Fibroblast of upper back skin (primary cell): Measurements from ENCODE around the gene SOAT2.
"Not testable (repeated sequence)": the region's sequence is repeated elsewhere in the genome, so short reads cannot be mapped to it uniquely, and the experiment has no call there.

Experiments used
- DNase-seq: peaks from one replicate; pipeline ENCODE4 v3.0.0-alpha.2; 2013

The SOAT2 gene

DNA sequence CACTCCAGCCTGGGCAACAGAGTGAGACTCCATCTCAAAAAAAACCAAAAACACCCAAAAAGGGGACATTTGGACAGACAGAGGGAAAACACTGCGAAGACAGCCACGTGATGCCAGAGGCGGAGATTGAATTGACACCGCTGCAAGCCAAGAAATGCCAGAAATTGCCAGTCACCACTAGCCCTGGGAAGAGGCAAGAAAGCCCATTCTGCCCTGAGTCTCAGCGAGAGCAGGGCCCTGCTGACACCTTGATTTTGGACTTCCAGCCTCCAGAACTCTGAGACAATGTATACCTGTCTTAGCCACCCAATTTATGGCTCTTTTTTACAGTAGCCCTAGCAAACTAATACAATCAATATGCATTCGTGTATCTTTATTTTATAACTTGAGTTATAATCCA is 13.2 kb upstream of the SOAT2 start:
- DNase-seq, result no peak

DNA sequence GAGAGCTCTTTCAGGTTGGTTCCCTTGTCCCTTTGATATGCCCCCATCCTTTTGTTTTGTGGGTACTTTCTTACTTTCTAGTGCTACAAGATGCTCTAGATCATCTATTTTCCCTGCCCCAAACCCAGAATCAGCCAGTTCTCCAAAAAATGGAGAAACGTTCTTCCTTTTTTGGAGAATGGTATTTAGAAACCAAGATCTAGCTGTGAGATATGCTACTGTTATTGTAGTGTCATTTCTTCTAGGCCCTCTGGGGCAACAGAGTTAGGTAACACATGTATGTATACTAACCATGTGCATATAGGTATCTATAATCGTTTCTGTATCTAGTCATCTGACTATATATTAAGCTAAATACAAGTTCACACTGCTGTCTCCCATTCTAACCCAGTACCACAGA is 12.7 kb upstream of the SOAT2 start:
- DNase-seq, result no peak

GRCh38 chr12:53091756-53092155 is 11.5 kb upstream of the SOAT2 start:
- no peak for DNase-seq

GRCh38 chr12:53093777-53094393 is 9.4 kb upstream of the SOAT2 start:
- DNase-seq, result no peak

GRCh38 chr12:53094394-53094787 is 8.9 kb upstream of the SOAT2 start:
- DNase-seq, result no peak

- not testable (repeated sequence) for DNase-seq
Observed at GRCh38 chr12:53094796-53095595, 8.3 kb upstream of the SOAT2 start.

GRCh38 chr12:53095596-53095895 is 7.7 kb upstream of the SOAT2 start:
- DNase-seq, result not testable (repeated sequence)

DNA sequence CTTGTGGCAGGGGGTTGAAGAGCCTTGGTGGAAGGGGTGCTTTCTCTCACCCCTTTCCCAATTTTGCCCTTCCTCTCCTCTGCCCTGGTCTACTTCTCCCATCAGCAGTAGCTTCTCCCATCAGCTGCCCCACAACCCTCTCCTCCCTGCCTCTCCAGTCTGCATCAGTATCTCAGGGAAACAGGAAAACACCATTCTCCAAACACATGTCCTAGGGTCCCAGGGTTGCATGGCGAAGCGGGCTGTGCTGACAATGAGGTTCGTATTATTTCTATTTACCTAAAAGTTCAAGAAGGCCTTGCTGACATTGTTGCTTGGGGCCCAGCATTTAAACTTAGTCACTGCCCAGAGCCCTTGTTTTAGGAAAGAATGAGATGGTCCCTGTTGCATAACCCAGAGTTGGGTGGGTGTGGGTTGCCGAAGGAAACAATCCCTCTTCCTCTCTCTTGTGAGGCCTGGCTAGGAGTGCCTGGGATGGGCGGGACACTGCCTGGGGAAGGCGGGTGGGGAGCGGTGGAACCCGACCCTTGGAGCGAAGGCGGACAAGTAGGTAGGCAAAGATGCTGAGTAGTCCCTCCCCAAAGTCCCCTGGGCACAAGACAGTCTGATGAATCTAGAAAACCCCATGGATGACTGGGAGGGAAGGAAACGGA is 7.1 kb upstream of the SOAT2 start:
- peak; percentile 77 for DNase-seq

GRCh38 chr12:53096759-53097158 is 6.5 kb upstream of the SOAT2 start:
- DNase-seq, result no peak

- peak; percentile 40 for DNase-seq
Observed at GRCh38 chr12:53097207-53097563, 6.1 kb upstream of the SOAT2 start.

GRCh38 chr12:53097564-53098353 is 5.5 kb upstream of the SOAT2 start, which contains the start of gene IGFBP6:
Gene IGFBP6, plus strand, starts transcription at chr12:53097667. Its CDS starts 51 bp downstream, at chr12:53097718.
- peak; percentile 29 for DNase-seq

GRCh38 chr12:53098354-53098981 is 4.8 kb upstream of the SOAT2 start:
- DNase-seq, result peak; percentile 81

DNA sequence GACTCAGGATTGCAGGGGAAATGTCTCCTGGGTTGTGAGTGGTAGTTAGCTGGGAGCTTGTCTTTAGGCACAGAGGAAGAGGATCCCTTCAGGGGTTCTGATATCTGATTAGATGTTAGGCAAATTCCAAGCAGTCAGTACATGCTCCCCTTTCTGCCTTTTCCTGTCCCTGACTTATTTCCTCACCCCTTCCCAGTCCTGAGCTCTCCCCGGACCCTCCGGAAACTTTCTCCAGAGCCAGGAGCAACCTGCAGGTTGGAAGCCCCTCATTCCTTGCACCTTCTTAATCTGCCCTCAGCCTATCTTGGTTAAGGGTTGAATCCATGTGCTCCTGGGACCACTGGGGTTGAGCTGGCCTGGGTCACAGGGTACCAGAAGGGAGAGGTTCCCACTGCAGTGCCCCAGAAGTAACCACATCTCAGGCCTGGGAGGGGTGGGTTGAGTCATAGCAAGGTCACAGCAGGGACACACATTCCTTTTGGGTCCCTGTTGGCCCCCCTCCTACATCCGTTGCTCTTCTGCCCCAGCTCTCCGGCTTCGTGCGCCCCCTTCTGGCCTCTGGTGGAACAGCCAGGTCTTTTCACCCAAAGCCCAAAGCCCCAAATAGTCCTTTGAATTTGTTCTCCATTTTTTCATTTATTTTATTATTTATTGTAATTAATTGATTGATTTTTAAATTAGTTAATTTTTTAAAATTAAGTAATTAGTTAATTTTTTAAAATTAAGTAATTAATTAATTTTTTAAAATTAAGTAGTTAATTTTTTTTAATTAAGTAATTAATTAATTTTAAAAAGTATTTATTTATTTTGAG is 4.0 kb upstream of the SOAT2 start:
- peak; percentile 96 for DNase-seq

DNA sequence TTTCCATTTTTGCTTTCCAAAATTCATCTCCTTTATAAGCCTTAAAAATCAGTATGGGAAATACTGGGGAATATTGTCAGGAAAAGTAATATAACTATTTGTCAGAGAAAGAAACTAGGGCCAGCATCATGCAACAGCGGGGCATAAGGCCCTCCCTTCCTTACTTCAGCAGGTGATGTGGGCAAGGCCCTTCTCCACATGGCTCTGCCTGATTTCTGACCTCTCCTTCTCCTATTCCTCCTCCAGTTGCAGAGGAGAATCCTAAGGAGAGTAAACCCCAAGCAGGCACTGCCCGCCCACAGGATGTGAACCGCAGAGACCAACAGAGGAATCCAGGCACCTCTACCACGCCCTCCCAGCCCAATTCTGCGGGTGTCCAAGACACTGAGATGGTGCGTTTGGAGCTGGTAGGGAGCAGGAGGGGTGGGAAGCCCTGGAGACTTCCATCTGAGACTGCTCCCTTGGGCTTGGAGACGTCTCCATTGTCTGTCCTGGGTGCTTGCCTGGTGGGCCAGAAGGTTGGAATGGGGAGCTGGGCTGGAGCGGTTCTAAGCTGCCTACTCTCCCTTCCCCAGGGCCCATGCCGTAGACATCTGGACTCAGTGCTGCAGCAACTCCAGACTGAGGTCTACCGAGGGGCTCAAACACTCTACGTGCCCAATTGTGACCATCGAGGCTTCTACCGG is 2.7 kb upstream of the SOAT2 start:
- DNase-seq, result no peak

DNA sequence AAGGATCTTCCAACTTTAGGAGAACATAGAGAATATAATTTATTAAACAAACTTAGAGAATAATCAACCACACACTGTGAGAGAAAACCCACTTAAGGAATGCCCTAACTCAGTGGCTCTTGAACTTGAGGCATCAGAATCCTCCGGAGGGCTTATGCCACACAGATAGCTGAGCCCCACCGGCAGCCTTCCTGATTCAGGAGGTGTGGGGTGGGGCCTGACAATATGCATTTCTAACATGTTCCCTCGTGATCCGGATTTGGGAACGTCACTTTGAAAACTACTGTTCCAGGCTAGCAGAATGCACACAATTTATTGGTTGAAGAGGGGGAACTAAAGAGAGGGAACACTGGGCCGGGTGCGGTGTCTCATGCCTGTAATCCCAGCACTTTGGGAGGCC is 2.0 kb upstream of the SOAT2 start:
- DNase-seq, result no peak

- no peak for DNase-seq
Observed at GRCh38 chr12:53101931-53102781, 1.1 kb upstream of the SOAT2 start.

GRCh38 chr12:53103860-53104305 is 597 bp downstream of the SOAT2 start:
- no peak for DNase-seq

DNA sequence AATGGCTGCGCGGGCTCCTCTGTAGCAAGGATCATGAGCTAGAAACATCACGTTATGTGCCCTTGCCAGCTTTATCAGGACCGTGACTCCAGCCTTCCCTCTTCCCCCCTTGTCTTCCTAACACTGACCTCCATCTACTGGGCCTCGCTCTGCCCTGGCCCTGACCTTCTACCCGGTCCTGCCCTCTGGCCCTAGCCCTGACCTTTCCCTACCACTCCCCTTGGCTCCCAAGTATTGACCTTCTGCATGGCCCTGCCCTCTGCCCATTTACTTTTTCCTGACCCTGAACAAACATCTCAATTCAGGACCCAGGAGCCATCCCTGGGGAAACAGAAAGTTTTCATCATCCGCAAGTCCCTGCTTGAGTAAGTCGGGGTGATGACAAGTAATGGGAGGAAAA is 2.0 kb downstream of the SOAT2 start:
- no peak for DNase-seq

DNA sequence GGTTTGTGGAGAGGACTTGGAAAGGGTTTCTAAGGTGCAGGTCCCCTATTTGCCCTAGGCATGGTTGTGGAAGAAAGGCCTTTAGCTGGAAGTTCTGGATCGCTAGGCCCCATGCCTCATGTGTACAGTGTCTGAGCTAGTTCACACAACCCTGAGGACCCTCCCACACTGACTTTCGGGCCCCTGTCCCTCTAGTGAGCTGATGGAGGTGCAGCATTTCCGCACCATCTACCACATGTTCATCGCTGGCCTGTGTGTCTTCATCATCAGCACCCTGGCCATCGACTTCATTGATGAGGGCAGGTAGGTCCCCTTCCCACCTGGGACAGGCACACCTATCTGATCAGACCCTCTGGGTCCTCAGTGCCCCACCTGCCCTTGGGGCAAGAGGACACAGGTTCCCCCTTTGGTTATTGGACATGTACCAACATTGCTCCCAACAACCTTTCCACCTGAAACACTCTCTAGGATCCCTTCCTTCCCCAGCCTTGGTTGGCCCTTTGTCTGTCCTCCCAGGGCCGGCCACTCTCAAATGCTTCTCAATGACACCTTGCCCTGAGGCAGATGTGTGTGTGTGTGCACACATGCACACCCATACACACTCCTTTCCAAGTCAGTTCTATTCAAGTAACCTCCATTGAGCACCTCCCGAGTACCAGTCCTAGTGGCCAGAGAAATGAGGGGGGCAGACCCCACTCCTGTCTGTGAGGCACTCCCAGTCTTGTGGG is 2.6 kb downstream of the SOAT2 start:
- no peak for DNase-seq

DNA sequence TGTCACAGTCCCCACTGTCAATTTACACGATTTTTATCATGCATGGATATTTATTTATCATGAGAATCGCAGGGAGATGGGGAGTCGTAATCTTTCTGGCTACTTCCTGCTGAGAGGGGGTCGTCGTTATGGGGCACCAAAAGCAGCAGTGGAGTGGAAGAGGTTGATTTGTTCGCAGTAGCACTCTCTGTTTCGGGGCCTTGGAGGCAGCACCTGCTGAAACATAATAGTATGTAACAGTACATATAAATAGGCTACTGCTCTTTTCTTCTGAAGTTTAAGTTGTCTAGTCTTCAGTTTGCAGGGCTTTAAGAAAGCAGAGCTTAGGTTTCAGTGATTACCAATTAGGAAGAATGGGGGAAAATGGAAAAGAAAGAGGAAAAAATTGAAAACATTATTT is 3.8 kb downstream of the SOAT2 start:
- no peak for DNase-seq
